Activated naive CD8-positive, alpha-beta T cell treated with anti-CD3 and anti-CD28 coated beads for 36 hours (primary cell): ENCODE data around the gene OSR1. TPM values are rescaled to one million over a fixed set of nuclear protein-coding genes. Genes with fewer than 3 reads are reported as not detected.

Source experiments
- DNase-seq: peaks from one replicate; pipeline ENCODE4 v3.0.0; 2021
- H3K27ac Mint-ChIP-seq: one replicate; pipeline ENCODE4 v1.8.0; 2022; ENCODE audit warnings: mild to moderate bottlenecking, moderate library complexity, mixed read lengths
- H3K27me3 Mint-ChIP-seq: one replicate; pipeline ENCODE4 v1.8.0; 2022; ENCODE audit warnings: mild to moderate bottlenecking, mixed read lengths
- H3K36me3 Mint-ChIP-seq: one replicate; pipeline ENCODE4 v1.8.0; 2021; ENCODE audit warnings: mild to moderate bottlenecking, mixed read lengths
- H3K4me1 Mint-ChIP-seq: one replicate; pipeline ENCODE4 v1.8.0; 2021; ENCODE audit warnings: mixed read lengths
- H3K4me3 Mint-ChIP-seq: one replicate; pipeline ENCODE4 v1.8.0; 2022; ENCODE audit warnings: mild to moderate bottlenecking, moderate library complexity, mixed read lengths
- H3K9me3 Mint-ChIP-seq: one replicate; pipeline ENCODE4 v1.8.0; 2022; ENCODE audit warnings: mixed read lengths
- total RNA-seq, 2 experiments: library from RNA; stranded (reverse); gene quantifications; one replicate each; pipeline ENCODE4 v1.2.3, GENCODE V29; 2021

The OSR1 gene
- total RNA-seq, 2 experiments from 2014 or later = not detected

DNA sequence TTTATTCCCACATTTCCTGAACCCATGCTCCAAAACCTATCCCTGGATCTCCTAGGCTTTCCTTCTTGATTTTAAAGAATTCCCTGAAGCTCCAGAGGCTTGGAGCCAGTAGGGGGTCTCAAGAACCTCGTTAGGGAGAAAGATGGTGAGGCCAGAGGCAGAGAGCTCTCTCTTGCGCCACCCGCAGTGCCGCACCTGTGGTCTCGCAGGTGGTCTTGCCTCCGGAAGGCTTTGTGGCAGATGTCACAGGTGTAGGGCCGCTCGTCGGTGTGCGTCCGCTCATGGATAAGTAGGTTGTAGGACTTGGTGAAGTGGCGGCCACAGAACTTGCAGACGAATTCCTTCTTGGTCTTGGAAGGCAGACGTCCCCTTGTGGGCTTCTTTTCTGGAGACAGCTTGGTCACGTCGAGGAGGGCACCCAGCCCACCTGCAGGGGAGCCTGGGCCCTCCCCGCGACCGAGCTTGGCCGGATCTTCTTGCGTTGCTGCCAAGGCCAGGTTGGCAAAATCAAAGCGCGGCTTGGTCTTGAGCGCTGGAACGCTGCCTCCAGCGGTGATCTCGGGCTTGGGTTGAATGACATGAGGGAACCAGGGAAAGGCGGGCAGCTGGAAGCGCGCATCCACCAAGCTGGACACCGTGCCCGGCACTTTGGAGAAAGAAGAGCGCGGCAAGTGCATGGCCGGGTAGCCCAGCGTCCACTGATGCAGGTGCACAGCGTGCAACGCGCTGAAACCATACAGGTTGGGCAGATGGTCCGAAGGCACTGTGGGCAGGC is 5.3 kb downstream of the OSR1 start:
- H3K4me3 Mint-ChIP-seq = no peak overlapping the region
- H3K36me3 Mint-ChIP-seq = no peaks in the 10 kb centered on the region
- H3K27ac Mint-ChIP-seq = no peak overlapping the region
- peaks cover 35% of the 10 kb centered on the region for H3K4me1 Mint-ChIP-seq
- H3K27me3 Mint-ChIP-seq = peaks cover 94% of the 10 kb centered on the region
- no peak for DNase-seq
- H3K9me3 Mint-ChIP-seq = no peaks in the 10 kb centered on the region

DNA sequence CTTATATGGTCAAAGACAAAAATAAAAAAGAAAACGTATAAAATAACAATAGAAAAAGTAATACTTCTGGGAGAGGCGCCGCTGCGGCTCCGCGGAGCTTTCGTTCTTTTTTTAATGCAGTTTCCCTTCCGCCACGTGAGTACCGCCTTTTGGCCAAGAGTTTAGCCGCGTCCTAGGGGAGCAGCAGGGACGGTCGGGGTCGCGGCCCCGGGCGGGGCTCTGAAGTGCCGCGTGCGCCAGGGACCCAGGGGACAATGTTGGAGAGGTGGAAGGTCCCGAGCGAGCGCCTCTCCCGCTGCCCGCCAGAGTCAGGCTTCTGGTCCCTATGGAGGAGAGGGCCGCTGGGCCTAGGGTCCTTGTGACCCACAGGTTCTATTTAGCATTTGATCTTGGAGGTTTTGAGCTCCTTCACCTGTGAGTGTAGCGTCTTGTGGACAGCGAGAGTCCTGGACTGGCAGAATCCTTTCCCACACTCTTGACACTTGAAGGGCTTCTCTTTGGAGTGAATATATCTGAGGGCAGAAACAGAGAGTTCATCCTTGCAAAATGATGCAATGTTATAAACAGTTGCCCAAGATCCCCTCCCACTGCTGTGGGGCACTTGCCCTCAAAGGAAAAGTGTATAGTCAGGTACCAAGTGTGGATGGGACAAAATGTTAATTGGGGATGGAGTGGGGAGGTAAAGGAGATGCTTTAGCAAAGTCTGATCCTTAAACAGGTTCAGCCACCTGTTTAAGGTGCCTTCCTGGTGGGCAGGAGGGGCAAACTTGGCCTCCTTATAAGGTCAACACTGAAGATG is 6.3 kb downstream of the OSR1 start:
- DNase-seq = no peak
- H3K4me3 Mint-ChIP-seq = no peak overlapping the region
- H3K27ac Mint-ChIP-seq = no peak overlapping the region
- peaks cover under 1% of the 10 kb centered on the region for H3K36me3 Mint-ChIP-seq
- H3K4me1 Mint-ChIP-seq = peaks cover 27% of the 10 kb centered on the region
- peaks cover 87% of the 10 kb centered on the region for H3K27me3 Mint-ChIP-seq
- no peaks in the 10 kb centered on the region for H3K9me3 Mint-ChIP-seq

DNA sequence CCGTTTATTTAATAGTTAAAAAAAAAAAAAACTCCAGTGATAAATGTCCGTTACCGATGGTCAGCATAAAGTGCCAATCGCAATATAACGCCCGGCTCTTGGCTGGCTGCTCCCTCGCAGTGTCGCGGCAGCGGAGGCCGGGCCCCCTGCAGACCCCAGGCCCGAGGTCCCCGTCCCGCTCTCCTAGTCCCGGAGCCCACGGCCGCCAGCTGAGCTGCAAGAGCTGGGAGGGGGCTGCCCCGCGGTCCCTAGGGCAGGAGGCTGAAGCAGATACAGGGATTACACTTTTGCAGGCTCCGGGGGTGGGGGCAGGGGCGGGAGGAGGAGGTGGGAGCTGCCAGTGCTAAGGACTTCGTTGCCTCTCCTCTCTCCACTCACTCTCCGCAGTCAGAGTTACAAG is 6.9 kb downstream of the OSR1 start:
- no peak overlapping the region for H3K4me3 Mint-ChIP-seq
- peaks cover 81% of the 10 kb centered on the region for H3K27me3 Mint-ChIP-seq
- H3K27ac Mint-ChIP-seq = no peak overlapping the region
- DNase-seq = no peak
- H3K4me1 Mint-ChIP-seq = peaks cover 23% of the 10 kb centered on the region
- H3K9me3 Mint-ChIP-seq = no peaks in the 10 kb centered on the region
- peaks cover 3% of the 10 kb centered on the region for H3K36me3 Mint-ChIP-seq

DNA sequence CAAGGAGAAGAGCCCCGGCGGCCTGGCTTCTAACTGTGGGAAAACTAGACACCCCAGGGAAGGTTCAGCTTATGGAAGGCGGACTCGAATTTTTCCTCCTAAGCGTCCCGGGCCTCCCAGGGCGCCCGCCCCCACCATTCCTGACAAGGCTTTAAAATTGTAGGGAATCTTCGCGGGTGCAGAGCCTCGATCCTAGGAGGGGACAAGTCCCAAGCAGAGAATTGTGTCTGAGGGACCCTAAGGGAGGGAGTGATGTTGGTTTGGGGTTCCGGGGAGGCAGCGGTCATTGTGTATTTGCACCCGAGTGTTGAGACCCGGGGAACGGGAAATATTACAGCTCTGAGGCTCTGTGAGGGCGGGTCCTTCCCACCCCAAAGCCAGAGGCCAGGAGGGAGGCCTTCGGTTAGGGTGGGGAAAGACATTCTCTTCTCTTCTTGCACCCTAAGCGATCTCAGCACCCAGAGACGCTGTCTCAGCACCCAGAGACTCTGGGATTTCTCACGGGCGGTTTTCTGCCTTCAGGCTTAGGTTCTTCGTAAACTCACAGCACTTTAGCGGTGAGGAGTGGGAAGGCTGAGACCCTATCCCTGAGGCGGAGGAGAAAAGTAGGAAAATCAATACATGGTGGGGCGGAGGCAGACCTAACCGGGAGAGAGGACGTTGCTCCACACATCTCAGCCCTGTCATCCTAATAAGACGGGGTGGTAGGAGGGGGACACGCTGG is 7.6 kb downstream of the OSR1 start:
- H3K4me3 Mint-ChIP-seq = peak overlapping the region; percentile 47
- peaks cover 20% of the 10 kb centered on the region for H3K4me1 Mint-ChIP-seq
- DNase-seq = no peak
- peaks cover 75% of the 10 kb centered on the region for H3K27me3 Mint-ChIP-seq
- H3K9me3 Mint-ChIP-seq = no peaks in the 10 kb centered on the region
- H3K36me3 Mint-ChIP-seq = peaks cover 8% of the 10 kb centered on the region
- H3K27ac Mint-ChIP-seq = no peak overlapping the region

DNA sequence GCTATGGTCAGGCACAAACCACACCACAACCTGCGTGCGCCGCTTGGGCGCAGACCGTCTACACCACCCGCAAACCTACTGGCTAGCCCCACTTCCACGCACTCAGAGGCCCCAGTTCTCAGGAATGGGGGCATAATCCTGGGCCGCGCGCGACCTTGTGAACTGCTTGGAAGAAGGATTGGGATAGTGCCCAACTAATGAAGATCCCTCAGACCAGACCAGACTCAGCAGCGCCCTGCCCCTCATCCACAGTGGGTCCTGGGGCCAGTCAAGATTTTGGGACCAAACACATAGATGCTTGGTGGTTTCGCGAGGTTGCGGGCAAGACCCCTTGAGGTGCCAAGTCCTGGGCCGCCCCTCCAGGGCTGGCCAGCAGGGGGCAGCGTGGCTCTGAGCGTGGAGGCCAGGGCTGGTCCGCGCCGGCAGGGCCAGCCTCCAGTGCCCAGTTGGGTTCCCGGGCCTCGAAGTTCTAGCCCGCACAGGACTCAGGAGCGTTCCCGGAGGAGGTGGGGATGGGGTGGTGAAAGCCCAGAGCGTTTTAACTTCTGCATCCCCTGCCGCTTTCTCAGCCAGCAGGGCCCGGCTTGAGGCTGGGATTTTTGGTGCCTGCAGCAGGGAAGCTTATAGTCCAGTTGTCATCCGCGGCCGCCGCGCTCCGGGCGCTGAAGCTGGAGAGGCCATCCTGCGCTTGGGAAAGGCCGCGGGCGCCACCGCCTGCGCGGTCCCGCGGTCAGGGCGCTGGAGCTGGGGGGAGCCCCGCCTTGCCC is 8.3 kb downstream of the OSR1 start:
- peak; percentile 64 for DNase-seq
- H3K4me3 Mint-ChIP-seq = no peak overlapping the region
- H3K9me3 Mint-ChIP-seq = no peaks in the 10 kb centered on the region
- H3K4me1 Mint-ChIP-seq = peaks cover 20% of the 10 kb centered on the region
- H3K27me3 Mint-ChIP-seq = peaks cover 67% of the 10 kb centered on the region
- peaks cover 11% of the 10 kb centered on the region for H3K36me3 Mint-ChIP-seq
- H3K27ac Mint-ChIP-seq = no peak overlapping the region

DNA sequence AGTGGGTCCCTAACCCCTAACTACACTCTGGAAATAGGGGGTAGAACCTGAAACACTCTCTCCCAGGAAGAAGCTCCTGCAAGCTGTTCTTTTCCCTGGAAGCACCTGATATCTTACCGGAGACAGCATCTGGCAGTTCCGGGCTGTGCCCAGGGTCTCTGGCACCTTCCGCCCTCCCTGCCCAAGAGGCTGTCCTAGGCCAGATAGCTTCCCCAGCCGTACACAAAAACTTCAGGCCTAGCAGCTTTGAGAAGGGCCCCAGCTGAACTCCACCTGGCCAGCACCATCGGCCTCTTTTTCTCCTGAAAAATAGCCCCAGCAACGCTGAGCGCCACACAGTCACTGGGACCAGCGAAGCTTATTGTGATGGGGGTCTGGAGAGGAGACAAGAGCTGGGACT is 9.7 kb downstream of the OSR1 start:
- Mint-ChIP-seq H3K9me3 (no peaks in the 10 kb centered on the region), H3K27ac (no peak overlapping the region), H3K27me3 (peaks cover 53% of the 10 kb centered on the region), H3K4me3 (peak overlapping the region; percentile 22), H3K36me3 (peaks cover 11% of the 10 kb centered on the region), H3K4me1 (peaks cover 20% of the 10 kb centered on the region)
- no peak for DNase-seq

DNA sequence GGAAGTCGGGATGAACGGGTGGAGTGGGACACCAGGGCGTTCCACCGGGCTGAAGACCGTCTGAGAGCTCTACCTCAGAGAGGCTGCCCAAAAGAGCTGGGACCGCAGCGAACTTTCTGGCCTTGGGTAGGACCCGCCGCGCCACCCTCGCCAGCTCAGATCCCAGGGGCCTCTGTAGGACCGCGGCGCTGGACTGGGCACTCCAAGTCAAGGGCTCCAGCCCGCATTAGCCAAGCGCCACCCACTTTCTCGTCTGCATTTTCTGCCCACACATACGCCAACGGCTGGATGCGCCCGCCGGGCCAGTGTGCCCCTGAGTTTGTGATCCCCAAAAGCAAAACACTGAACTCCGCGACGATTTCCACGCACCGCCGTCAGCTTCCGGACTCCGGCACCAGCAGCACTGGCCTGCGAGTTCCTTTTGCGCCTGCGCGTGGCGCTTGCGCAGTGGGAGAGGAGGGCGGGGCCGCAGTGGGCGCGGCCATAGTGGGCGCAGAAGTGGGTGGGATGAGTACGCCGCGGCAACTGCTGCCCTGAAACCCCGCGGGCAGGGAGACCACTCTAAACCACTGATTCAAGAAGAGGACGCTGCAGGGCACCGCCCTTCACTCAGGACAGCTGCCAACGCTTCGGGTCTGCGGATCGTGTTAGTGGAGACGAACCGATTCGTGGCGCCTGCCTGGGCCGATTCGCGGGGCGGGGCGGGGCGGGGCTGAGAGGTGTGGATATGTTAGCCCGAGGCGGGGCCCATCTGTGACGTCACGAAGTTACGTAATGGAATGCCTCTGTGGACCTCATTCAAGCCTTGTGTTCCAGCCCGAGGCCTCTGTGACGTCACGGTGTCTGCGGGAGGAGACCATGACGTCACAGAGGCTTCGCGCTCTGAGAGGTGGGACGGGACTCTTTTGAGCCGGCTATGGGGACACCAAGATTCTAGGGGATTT is 10.5 kb downstream of the OSR1 start:
- peak overlapping the region; percentile 97 for H3K4me3 Mint-ChIP-seq
- peak overlapping the region; percentile 97 for H3K27ac Mint-ChIP-seq
- peaks cover 11% of the 10 kb centered on the region for H3K36me3 Mint-ChIP-seq
- peak; percentile 96 for DNase-seq
- no peaks in the 10 kb centered on the region for H3K9me3 Mint-ChIP-seq
- H3K27me3 Mint-ChIP-seq = peaks cover 45% of the 10 kb centered on the region
- H3K4me1 Mint-ChIP-seq = peaks cover 20% of the 10 kb centered on the region

DNA sequence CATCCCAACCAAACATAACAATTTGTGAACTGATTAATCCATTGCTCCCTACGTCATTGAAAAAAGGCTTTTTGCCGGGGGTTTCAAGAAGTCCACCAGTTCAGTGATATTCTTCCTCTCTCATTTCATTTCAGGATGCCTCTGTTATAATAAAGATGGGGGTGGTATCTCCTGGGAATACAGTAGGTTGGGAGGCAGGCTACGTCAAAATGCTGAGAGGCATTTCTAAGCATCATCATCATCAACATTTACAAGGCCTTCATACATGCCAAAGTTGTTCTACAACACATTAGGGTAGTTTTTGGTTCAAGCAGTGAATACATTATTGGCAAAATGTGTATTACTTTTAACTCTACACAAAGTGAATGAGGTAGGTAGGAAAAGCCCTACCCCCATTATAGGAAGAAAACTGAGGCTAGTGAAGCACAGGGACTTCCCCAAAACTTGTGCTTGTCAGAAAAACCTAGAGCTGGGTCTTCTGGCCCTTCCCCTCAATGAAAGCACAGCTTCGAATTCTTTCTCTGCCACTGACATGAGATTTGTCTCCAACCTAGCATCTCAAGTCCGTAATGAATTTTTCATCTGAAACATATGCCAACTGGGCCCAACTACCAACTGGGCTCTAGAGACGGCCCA is 11.3 kb downstream of the OSR1 start:
- no peak for DNase-seq
- peak overlapping the region; percentile 97 for H3K4me3 Mint-ChIP-seq
- H3K36me3 Mint-ChIP-seq = peaks cover 11% of the 10 kb centered on the region
- no peaks in the 10 kb centered on the region for H3K9me3 Mint-ChIP-seq
- H3K4me1 Mint-ChIP-seq = peaks cover 17% of the 10 kb centered on the region
- peaks cover 38% of the 10 kb centered on the region for H3K27me3 Mint-ChIP-seq
- H3K27ac Mint-ChIP-seq = peak overlapping the region; percentile 97

DNA sequence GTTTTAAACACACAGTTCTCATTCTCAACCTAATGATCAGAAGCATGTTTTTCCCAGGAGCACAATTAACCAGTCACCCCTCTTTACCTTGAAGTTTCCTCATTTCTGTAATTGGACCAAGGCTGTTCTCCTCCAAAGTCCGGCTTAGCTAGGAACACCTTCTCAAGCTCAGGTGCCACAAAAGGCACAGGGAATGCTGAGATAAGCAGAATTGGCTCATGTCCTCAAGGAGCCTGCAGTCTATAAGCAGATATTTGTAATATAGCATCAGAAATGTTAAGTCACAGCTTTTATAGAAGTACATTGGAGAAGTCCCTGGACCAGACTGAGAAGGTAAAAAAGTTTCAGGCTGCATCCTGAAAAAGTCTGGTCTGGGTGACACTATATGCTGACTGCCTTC is 20.7 kb downstream of the OSR1 start:
- Mint-ChIP-seq H3K36me3 (peaks cover 7% of the 10 kb centered on the region), H3K4me1 (no peaks in the 10 kb centered on the region), H3K9me3 (no peaks in the 10 kb centered on the region), H3K4me3 (no peak overlapping the region), H3K27ac (no peak overlapping the region), H3K27me3 (no peaks in the 10 kb centered on the region)
- DNase-seq = no peak

DNA sequence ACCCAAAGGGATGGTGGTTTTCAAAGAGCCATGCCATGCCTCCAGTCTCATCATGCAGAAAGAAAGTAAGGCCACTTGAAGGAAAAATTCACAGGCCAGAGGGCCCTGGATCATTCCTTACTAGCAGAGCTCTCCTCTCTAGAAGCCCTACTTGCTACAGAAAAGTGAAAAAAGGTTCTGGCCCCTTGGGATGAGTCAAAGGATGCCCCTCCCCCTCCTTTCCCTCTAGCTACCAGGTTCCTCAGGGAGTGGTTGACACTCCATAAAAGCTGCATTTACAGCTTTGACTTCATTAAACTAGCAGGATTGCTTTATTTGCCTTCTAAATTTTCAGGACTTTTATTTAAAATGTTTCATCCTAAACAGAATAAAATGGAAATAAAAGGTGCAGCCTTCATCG is 21.2 kb downstream of the OSR1 start:
- H3K27me3 Mint-ChIP-seq = no peaks in the 10 kb centered on the region
- H3K4me3 Mint-ChIP-seq = no peak overlapping the region
- H3K36me3 Mint-ChIP-seq = peaks cover 9% of the 10 kb centered on the region
- H3K9me3 Mint-ChIP-seq = no peaks in the 10 kb centered on the region
- DNase-seq = no peak
- H3K4me1 Mint-ChIP-seq = no peaks in the 10 kb centered on the region
- H3K27ac Mint-ChIP-seq = no peak overlapping the region

DNA sequence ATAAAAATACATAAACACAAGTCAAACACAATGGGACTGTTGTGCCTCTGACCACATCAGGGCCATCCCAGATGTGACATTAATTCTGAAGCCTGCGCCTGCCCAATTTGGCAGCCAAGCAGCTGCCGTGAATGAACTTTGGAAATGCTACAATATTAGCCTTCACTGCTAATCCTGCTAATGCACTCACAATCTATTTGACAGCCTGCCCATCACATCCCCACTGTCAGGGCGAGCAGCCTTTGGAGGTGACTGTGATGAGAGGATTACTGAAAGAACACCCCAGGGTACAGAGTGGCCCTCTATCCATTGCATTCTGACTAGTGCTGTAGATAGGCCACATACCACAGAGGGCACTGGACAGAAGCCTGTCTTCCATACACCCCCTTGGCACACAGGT is 21.6 kb downstream of the OSR1 start:
- Mint-ChIP-seq H3K27me3 (no peaks in the 10 kb centered on the region), H3K36me3 (peaks cover 9% of the 10 kb centered on the region), H3K9me3 (no peaks in the 10 kb centered on the region), H3K27ac (no peak overlapping the region), H3K4me3 (no peak overlapping the region), H3K4me1 (no peaks in the 10 kb centered on the region)
- DNase-seq = no peak

DNA sequence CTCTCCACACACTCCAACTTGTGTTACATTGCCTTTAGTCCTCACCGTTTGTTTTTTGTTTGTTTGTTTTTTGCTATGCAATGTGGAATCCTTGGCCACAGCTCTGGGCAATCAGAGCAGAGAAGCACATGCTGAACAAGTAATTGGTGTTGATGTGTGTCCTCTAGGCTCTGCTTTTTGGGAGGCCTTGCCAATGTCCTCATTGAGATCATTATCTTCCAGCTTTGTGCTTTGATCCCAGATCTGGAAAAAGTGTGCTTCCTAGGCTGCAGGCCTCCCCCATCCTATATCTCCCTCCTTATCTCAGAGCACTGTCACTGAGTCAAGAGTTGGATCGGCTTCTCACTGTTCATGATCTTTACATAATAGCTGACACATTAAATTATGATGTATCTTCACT is 25.9 kb downstream of the OSR1 start:
- Mint-ChIP-seq H3K4me1 (no peaks in the 10 kb centered on the region), H3K4me3 (no peak overlapping the region), H3K9me3 (no peaks in the 10 kb centered on the region), H3K27me3 (no peaks in the 10 kb centered on the region), H3K27ac (no peak overlapping the region), H3K36me3 (peaks cover 6% of the 10 kb centered on the region)
- DNase-seq = no peak

DNA sequence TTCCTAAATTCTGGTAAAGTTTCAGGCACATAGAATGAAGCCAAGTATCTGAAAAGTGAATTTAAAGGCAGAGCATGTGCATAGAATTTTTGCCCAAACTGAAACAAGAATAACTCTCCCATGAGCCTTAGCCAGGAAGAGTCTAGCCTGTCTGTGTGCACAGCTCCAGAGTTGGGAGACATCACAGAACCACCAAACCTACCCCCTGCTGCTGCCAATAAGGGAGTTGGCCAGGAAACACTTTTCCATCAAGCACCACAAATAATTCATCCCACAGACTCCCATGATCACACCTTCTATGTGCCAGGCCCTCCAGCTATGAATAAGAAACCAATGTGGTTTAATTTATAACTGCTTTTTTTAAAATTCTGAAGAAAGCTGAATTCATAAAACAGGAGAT is 27.0 kb downstream of the OSR1 start:
- no peak overlapping the region for H3K27ac Mint-ChIP-seq
- no peaks in the 10 kb centered on the region for H3K4me1 Mint-ChIP-seq
- peaks cover 6% of the 10 kb centered on the region for H3K36me3 Mint-ChIP-seq
- no peak for DNase-seq
- no peak overlapping the region for H3K4me3 Mint-ChIP-seq
- no peaks in the 10 kb centered on the region for H3K9me3 Mint-ChIP-seq
- H3K27me3 Mint-ChIP-seq = no peaks in the 10 kb centered on the region
